CD4-positive, alpha-beta T cell (primary cell): ENCODE results near the gene ZFP82. TPM values are rescaled to one million over a fixed set of nuclear protein-coding genes. Genes with fewer than 3 reads are reported as not detected.

Experiments used
- ATAC-seq: fragments of 200-7000 bp; cut with Tn5 transposase; one replicate; pipeline ENCODE4 v1.10.0; 2022; ENCODE audit warnings: mild to moderate bottlenecking; ENCODE audit not compliant: poor library complexity
- CTCF ChIA-PET: fragments of 350-600 bp; sonication (Branson Sonifier 250); formaldehyde crosslinking; loops from one replicate; lab custom pipeline; 2021; ENCODE audit warnings: antibody characterized with exemption, inconsistent platforms; lab: Charles Lee
- POLR2A ChIA-PET: fragments of 350-600 bp; sonication (Branson Sonifier 250); formaldehyde crosslinking; loops from one replicate; lab custom pipeline; 2021; ENCODE audit warnings: antibody characterized with exemption, inconsistent platforms; lab: Charles Lee
- DNase-seq, 14 experiments: peaks; one replicate each; pipeline ENCODE4 v3.0.0-alpha.2; 2013 to 2020; ENCODE audit warnings: mixed read lengths in 2 of 14
- H3K27ac ChIP-seq, 2 donors: one replicate each; pipeline versions ENCODE4 v1.5.1 to v1.7.0; 2013; ENCODE audit warnings: low read length in 2 of 2, low read depth in 1 of 2, mild to moderate bottlenecking in 1 of 2
- H3K27me3 ChIP-seq, 2 experiments: 1 replicate in 1 of 2; 2 replicates in 1 of 2; pipeline versions ENCODE4 v1.6.1 to v1.7.0; 2013; ENCODE audit warnings: low read length in 2 of 2, control low read depth in 1 of 2, mild to moderate bottlenecking in 1 of 2, moderate library complexity in 1 of 2; ENCODE audit not compliant: insufficient read depth in 2 of 2, control insufficient read depth in 1 of 2
- H3K36me3 ChIP-seq: one replicate; pipeline ENCODE4 v1.6.1; 2013; ENCODE audit warnings: low read length, control low read depth; ENCODE audit not compliant: insufficient read depth
- H3K4me1 ChIP-seq: one replicate; pipeline ENCODE4 v1.6.1; 2013; ENCODE audit warnings: low read length, control low read depth; ENCODE audit not compliant: insufficient read depth
- H3K4me3 ChIP-seq: one replicate; pipeline ENCODE4 v1.5.1; 2013; ENCODE audit warnings: mild to moderate bottlenecking, low read length, moderate library complexity
- H3K9me3 ChIP-seq, 2 experiments: 1 replicate in 1 of 2; 2 replicates in 1 of 2; pipeline versions ENCODE4 v1.6.1 to v1.7.0; 2013; ENCODE audit warnings: low read length in 2 of 2, mild to moderate bottlenecking in 2 of 2, control low read depth in 1 of 2, moderate library complexity in 1 of 2; ENCODE audit not compliant: control insufficient read depth in 1 of 2, insufficient read depth in 1 of 2
- H3K27ac Mint-ChIP-seq: one replicate; pipeline ENCODE4 v1.8.0; 2020; ENCODE audit warnings: mixed read lengths
- H3K27me3 Mint-ChIP-seq: one replicate; pipeline ENCODE4 v1.8.0; 2021; ENCODE audit warnings: mixed read lengths
- H3K36me3 Mint-ChIP-seq: one replicate; pipeline ENCODE4 v1.8.0; 2021; ENCODE audit warnings: low read depth, mixed read lengths
- H3K4me1 Mint-ChIP-seq: one replicate; pipeline ENCODE4 v1.8.0; 2021; ENCODE audit warnings: low read depth, mixed read lengths
- H3K4me3 Mint-ChIP-seq: one replicate; pipeline ENCODE4 v1.8.0; 2020; ENCODE audit warnings: mild to moderate bottlenecking, mixed read lengths
- H3K9me3 Mint-ChIP-seq: one replicate; pipeline ENCODE4 v1.8.0; 2020; ENCODE audit warnings: mixed read lengths
- intact Hi-C, 2 experiments: fragments of 100-400 bp; cut with DNase I in 1 of 2; cut with micrococcal nuclease in 1 of 2; formaldehyde crosslinking; loops; one replicate each; pipeline versions ENCODE4 v1.15.1 to v1.9.0; 2023 to 2025; cut with DNase I, micrococcal nuclease
- total RNA-seq, 174 experiments: library from RNA in 2 of 174; stranded (reverse) in 2 of 174; gene quantifications; one replicate each; pipeline ENCODE4 v1.2.3 and lab custom pipeline; 2021 to 2026
- TF ChIP-seq, protein P1 (sequence below): fragments of 200-600 bp; IDR thresholded peaks from one replicate; pipeline ENCODE4 v1.8.0; 2022; ENCODE audit warnings: antibody characterized with exemption, mild to moderate bottlenecking

The ZFP82 gene
- total RNA-seq, 2 experiments from 2014 or later: 3.4 to 3.8 TPM

DNA sequence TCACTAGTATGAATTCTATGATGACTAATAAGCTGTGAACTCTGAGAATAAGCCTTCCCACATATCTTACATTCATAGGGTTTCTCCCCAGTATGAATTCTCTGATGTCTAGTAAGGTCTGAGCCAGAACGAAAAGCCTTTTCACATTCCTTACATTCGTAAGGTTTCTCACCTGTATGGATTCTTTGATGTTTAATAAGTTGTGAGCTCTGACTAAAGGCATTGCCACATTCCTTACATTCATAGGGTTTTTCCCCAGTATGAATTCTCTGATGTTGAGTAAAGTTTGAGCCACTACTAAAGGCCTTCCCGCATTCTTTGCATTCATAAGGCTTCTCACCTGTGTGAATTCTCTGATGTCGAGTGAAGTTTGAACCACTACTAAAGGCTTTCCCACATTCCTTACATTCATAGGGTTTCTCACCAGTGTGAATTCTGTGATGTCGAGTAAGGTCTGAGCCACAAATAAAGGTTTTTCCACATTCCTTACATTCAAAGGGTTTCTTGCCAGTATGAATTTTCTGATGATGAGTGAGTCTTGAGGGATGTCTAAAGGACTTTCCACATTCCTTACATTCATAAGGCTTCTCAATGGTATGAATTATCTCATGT is 30.7 kb upstream of the ZFP82 start:
- ATAC-seq (no peak), DNase-seq (no peak)
- H3K27me3 Mint-ChIP-seq: no peaks in the 10 kb centered on the region
- ChIA-PET CTCF (no interaction called here), POLR2A (interaction anchor here (0.8 kb wide), 1 partner anchor 40 kb away, joined by 4 read pairs; the partner anchor contains the start of gene ZNF566)
- no peak overlapping the region for H3K4me3 Mint-ChIP-seq
- no peak overlapping the region for H3K27ac Mint-ChIP-seq
- H3K9me3 Mint-ChIP-seq: peaks cover 24% of the 10 kb centered on the region
- Histone ChIP-seq H3K36me3 (peaks cover 30% of the 10 kb centered on the region), H3K27me3 (no peaks in the 10 kb centered on the region), H3K27ac (no peak overlapping the region), H3K4me3 (no peak overlapping the region), H3K9me3 (peaks cover 52 to 85% of the 10 kb centered on the region in 2 experiments), H3K4me1 (no peaks in the 10 kb centered on the region)
- H3K36me3 Mint-ChIP-seq: peaks cover 94% of the 10 kb centered on the region
- TF ChIP-seq, protein P1, sequence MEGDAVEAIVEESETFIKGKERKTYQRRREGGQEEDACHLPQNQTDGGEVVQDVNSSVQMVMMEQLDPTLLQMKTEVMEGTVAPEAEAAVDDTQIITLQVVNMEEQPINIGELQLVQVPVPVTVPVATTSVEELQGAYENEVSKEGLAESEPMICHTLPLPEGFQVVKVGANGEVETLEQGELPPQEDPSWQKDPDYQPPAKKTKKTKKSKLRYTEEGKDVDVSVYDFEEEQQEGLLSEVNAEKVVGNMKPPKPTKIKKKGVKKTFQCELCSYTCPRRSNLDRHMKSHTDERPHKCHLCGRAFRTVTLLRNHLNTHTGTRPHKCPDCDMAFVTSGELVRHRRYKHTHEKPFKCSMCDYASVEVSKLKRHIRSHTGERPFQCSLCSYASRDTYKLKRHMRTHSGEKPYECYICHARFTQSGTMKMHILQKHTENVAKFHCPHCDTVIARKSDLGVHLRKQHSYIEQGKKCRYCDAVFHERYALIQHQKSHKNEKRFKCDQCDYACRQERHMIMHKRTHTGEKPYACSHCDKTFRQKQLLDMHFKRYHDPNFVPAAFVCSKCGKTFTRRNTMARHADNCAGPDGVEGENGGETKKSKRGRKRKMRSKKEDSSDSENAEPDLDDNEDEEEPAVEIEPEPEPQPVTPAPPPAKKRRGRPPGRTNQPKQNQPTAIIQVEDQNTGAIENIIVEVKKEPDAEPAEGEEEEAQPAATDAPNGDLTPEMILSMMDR: no peak
- no peaks in the 10 kb centered on the region for H3K4me1 Mint-ChIP-seq
- intact Hi-C loops: no loop called here

DNA sequence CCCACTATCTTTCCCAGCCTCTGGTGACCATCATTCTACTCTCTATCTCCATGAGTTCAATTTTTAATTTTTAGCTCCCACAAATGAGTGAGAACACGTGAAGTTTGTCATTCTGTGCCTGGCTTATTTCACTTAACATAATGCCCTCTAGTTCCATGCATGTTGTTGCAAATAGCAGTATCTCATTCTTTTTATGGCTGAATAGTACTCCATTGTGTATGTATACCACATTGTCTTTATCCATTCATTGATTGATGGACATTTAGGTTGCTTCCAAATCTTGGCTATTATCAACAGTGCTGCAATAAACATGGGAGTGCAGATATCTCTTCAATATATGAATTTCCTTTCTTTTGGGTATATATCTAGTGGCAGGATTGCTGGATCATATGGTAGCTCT is 22.9 kb upstream of the ZFP82 start:
- peaks cover 14% of the 10 kb centered on the region for H3K9me3 Mint-ChIP-seq

DNA sequence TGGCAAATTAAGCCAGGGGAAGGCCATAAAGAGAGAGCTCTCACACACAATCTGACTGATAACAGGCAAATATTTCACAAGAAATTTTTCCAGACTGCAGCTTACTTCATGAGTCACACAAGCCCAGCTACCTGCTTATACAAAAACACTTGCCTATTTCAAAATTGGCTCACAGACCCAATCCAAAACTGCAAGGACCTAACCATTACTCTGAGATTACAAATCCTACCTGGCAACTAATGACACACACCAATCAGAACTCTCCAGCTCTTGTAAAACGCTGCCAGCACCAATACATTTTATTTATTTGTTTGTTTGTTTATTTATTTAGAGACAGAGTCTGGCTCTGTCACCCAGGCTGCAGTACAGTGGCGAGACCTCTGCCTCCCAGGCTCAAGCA is 18.1 kb upstream of the ZFP82 start:
- ATAC-seq (no peak), DNase-seq (no peak)
- Histone ChIP-seq H3K27ac (no peak overlapping the region), H3K4me1 (no peaks in the 10 kb centered on the region), H3K36me3 (no peaks in the 10 kb centered on the region), H3K9me3 (peaks cover 50 to 78% of the 10 kb centered on the region in 2 experiments), H3K27me3 (no peaks in the 10 kb centered on the region), H3K4me3 (no peak overlapping the region)
- Mint-ChIP-seq H3K4me3 (no peak overlapping the region), H3K27ac (no peak overlapping the region), H3K27me3 (no peaks in the 10 kb centered on the region), H3K4me1 (no peaks in the 10 kb centered on the region), H3K36me3 (peaks cover 35% of the 10 kb centered on the region), H3K9me3 (peaks cover 19% of the 10 kb centered on the region)
- TF ChIP-seq, protein P1: no peak
- intact Hi-C loops: no loop called here
- ChIA-PET CTCF (no interaction called here), POLR2A (no interaction called here)

More for the DNA sequence above, 22.9 kb upstream of the ZFP82 start:
- POLR2A ChIA-PET: no interaction called here
- Mint-ChIP-seq H3K27me3 (no peaks in the 10 kb centered on the region), H3K4me1 (no peaks in the 10 kb centered on the region), H3K27ac (no peak overlapping the region), H3K4me3 (no peak overlapping the region), H3K36me3 (peaks cover 54% of the 10 kb centered on the region)
- ATAC-seq: no peak
- intact Hi-C loops: no loop called here
- H3K4me3 ChIP-seq: no peak overlapping the region
- peaks cover 47 to 84% of the 10 kb centered on the region in 2 experiments for H3K9me3 ChIP-seq
- H3K27ac ChIP-seq: no peak overlapping the region
- DNase-seq: no peak
- no peaks in the 10 kb centered on the region for H3K4me1 ChIP-seq
- H3K27me3 ChIP-seq: no peaks in the 10 kb centered on the region
- CTCF ChIA-PET: no interaction called here
- no peaks in the 10 kb centered on the region for H3K36me3 ChIP-seq
- TF ChIP-seq, protein P1: no peak
